K562 (cell line): Measurements from ENCODE around the gene TAC3. TPM values are rescaled to one million over a fixed set of nuclear protein-coding genes. Genes with fewer than 3 reads are reported as not detected.

Experiments used
- ARID1B ChIP-seq: fragments of 450-650 bp; IDR thresholded peaks from 2 replicates; pipeline ENCODE4 v1.6.1; 2016; ENCODE audit warnings: antibody characterized with exemption, mild to moderate bottlenecking, inconsistent platforms
- DACH1 ChIP-seq: fragments of 450-650 bp; IDR thresholded peaks from 2 replicates; pipeline ENCODE4 v1.6.1; 2018; ENCODE audit not compliant: partially characterized antibody
- MYC ChIP-seq, 2 experiments: fragments of 250-450 bp in 1 of 2; sonication (Bioruptor Pico) in 1 of 2; IDR thresholded peaks; 2 replicates each; pipeline versions ENCODE4 v1.5.1 to v1.6.1; 2012 to 2021; ENCODE audit warnings: low read depth in 2 of 2, borderline replicate concordance in 1 of 2, improper control_type of control experiment in 1 of 2, low read length in 1 of 2, mild to moderate bottlenecking in 1 of 2, moderate library complexity in 1 of 2
- NR3C1 ChIP-seq: sonication (generic); formaldehyde crosslinking; IDR thresholded peaks from 2 replicates; pipeline ENCODE4 v1.8.1; 2022; ENCODE audit warnings: missing genetic modification reagents
- NRF1 ChIP-seq, 2 experiments: fragments of 450-650 bp; IDR thresholded peaks in 1 of 2; conservative IDR thresholded peaks in 1 of 2; 2 replicates each; pipeline ENCODE4 v1.6.1; 2014; ENCODE audit warnings: mild to moderate bottlenecking in 2 of 2
- POLR2A ChIP-seq: fragments of 450-650 bp; conservative IDR thresholded peaks from 2 replicates; pipeline ENCODE4 v1.6.1; 2016
- SAP30 ChIP-seq: fragments of 200-600 bp; sonication (generic); IDR thresholded peaks from 2 replicates; pipeline ENCODE4 v1.6.1; 2012; ENCODE audit warnings: borderline replicate concordance, low read depth, mild to moderate bottlenecking, moderate library complexity, low read length, control low read depth, inconsistent platforms; ENCODE audit not compliant: insufficient read depth, poor library complexity, severe bottlenecking
- SIN3B ChIP-seq: fragments of 450-650 bp; IDR thresholded peaks from 2 replicates; pipeline ENCODE4 v1.6.1; 2017; ENCODE audit warnings: low read depth, mild to moderate bottlenecking, moderate library complexity
- ZFP30 ChIP-seq: fragments of 250-450 bp; sonication (Bioruptor Pico); IDR thresholded peaks from 2 replicates; pipeline ENCODE4 v1.8.0; 2022; ENCODE audit warnings: moderate library complexity, mild to moderate bottlenecking, inconsistent platforms, borderline replicate concordance
- ZNF23 ChIP-seq: fragments of 250-450 bp; sonication (Bioruptor Pico); IDR thresholded peaks from 2 replicates; pipeline ENCODE4 v1.4.0; 2020; ENCODE audit warnings: mild to moderate bottlenecking
- ZNF384 ChIP-seq: IDR thresholded peaks from 2 replicates; pipeline ENCODE4 v1.6.1; 2012; ENCODE audit warnings: low read depth, low read length, improper control_type of control experiment
- polyA plus RNA-seq, 8 experiments: library from polyadenylated mRNA; depleted of rRNA in 4 of 8; stranded (reverse) in 5 of 8; unstranded in 3 of 8; fragments of >200 nt; fragmentation: Nextera tagmentation in 2 of 8; fragmentation: Illumina TruSeq in 1 of 8; extraction: Ambion mirVana in 2 of 8; extraction: Trizol in 1 of 8; gene quantifications; 2 replicates each; pipeline versions ENCODE4 v1.2.1 to v1.2.3, GENCODE V29; 2011 to 2014; ENCODE audit warnings: inconsistent platforms in 1 of 8, missing spikeins in 1 of 8
- total RNA-seq, 7 experiments: library from RNA; depleted of rRNA in 6 of 7; stranded (reverse); fragments of >200 nt in 6 of 7; fragmentation: Illumina TruSeq in 2 of 7; extraction: Trizol in 2 of 7; gene quantifications; 2 replicates each; pipeline versions ENCODE4 v1.2.1 to v1.2.3, GENCODE V29; 2011 to 2021; ENCODE audit warnings: low replicate concordance in 1 of 7
- TF ChIP-seq, protein P1 (sequence below): fragments of 250-450 bp; sonication (Bioruptor Pico); IDR thresholded peaks from 2 replicates; pipeline ENCODE4 v1.8.0; 2022; ENCODE audit warnings: inconsistent platforms
- TF ChIP-seq, protein P2 (sequence below): fragments of 250-450 bp; sonication (Bioruptor Pico); IDR thresholded peaks from 2 replicates; pipeline ENCODE4 v1.5.1; 2021; ENCODE audit warnings: mild to moderate bottlenecking
- TF ChIP-seq, protein P3 (sequence below): fragments of 250-450 bp; sonication (Bioruptor Pico); IDR thresholded peaks from 2 replicates; pipeline ENCODE4 v1.5.0; 2020; ENCODE audit warnings: mild to moderate bottlenecking, borderline replicate concordance

Gene TAC3
- total and polyA plus RNA-seq, 9 of the 15 experiments (the other 6 are each of a cell fraction or from before 2014, with no cell fraction given) = 0.29 to 2.8 (median 1.4) TPM

DNA sequence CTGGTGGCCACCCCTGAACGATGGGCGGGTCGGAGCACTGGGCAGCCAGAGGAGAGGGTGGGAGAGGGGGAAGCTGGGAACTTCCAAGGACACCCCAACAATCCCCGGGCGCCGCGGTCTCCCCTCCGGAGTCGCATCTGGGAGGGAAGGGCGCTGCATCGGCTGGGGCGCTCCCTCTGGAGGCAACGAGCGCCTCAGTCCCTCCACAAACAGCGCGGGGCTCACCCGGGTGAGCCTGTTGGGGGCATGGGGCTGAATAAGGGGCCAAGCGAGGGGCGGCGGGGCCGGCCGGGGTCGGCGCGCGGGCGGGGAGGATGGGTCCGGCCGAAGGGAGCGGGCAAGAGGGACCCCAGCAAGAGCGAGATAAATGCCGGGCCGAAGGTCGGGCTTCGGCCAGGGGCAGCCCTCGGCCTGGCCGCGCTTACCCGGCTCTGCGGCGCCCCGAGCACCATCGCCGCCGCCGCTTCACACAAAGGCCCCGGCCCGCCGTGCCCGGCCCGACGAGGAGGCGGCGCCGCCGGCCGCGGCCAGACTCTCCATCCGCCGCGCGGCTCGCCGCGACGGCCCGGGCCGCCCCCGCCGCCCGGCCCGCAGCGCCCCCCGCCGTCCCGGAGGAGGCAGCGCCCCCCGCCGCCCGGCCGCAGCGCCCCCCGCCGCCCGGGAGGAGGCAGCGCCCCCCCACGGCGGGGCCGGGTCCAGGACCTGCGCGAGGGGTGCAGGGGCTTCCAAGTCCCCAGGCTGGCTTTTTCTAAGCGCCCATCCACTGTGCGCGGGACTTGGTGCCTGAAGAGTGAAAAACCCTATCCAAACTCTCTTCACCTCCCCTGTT, 10.1 kb downstream of the TAC3 start, which contains the start of gene ZBTB39 (continued):
- TF ChIP-seq, protein P1, sequence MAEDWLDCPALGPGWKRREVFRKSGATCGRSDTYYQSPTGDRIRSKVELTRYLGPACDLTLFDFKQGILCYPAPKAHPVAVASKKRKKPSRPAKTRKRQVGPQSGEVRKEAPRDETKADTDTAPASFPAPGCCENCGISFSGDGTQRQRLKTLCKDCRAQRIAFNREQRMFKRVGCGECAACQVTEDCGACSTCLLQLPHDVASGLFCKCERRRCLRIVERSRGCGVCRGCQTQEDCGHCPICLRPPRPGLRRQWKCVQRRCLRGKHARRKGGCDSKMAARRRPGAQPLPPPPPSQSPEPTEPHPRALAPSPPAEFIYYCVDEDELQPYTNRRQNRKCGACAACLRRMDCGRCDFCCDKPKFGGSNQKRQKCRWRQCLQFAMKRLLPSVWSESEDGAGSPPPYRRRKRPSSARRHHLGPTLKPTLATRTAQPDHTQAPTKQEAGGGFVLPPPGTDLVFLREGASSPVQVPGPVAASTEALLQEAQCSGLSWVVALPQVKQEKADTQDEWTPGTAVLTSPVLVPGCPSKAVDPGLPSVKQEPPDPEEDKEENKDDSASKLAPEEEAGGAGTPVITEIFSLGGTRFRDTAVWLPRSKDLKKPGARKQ (CRISPR knock-in tag) = no peak
- TF ChIP-seq SAP30 = no peak
- TF ChIP-seq SIN3B = peak; percentile 57; the same call in 1 of the 2 replicates
- TF ChIP-seq POLR2A = 0 out of 2 replicates have a peak, but pooled peaks have one; percentile 45
- no peak for TF ChIP-seq ZNF23 (CRISPR knock-in tag)
- no peak for TF ChIP-seq ARID1B
- TF ChIP-seq, protein P2, sequence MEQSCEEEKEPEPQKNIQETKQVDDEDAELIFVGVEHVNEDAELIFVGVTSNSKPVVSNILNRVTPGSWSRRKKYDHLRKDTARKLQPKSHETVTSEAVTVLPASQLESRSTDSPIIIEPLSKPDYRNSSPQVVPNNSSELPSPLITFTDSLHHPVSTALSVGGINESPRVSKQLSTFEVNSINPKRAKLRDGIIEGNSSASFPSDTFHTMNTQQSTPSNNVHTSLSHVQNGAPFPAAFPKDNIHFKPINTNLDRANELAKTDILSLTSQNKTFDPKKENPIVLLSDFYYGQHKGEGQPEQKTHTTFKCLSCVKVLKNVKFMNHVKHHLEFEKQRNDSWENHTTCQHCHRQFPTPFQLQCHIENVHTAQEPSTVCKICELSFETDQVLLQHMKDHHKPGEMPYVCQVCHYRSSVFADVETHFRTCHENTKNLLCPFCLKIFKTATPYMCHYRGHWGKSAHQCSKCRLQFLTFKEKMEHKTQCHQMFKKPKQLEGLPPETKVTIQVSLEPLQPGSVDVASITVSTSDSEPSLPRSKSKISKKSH = no peak
- TF ChIP-seq ZFP30 = no peak
- no peak for TF ChIP-seq ZNF384
- peak in 1 of 2 experiments; percentile 54; a peak in 2 of 4 replicates for TF ChIP-seq NRF1 (conservative IDR thresholded peaks at IDR 0.05 in 1 of 2, IDR thresholded peaks at IDR 0.05 in 1 of 2)
- TF ChIP-seq, protein P3, sequence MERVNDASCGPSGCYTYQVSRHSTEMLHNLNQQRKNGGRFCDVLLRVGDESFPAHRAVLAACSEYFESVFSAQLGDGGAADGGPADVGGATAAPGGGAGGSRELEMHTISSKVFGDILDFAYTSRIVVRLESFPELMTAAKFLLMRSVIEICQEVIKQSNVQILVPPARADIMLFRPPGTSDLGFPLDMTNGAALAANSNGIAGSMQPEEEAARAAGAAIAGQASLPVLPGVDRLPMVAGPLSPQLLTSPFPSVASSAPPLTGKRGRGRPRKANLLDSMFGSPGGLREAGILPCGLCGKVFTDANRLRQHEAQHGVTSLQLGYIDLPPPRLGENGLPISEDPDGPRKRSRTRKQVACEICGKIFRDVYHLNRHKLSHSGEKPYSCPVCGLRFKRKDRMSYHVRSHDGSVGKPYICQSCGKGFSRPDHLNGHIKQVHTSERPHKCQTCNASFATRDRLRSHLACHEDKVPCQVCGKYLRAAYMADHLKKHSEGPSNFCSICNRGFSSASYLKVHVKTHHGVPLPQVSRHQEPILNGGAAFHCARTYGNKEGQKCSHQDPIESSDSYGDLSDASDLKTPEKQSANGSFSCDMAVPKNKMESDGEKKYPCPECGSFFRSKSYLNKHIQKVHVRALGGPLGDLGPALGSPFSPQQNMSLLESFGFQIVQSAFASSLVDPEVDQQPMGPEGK = no peak
- no peak for TF ChIP-seq MYC (IDR thresholded peaks at IDR 0.05; ENCODE audit: low read depth, low read length)
- TF ChIP-seq MYC (CRISPR knock-in tag; IDR thresholded peaks at IDR 0.05; ENCODE audit: borderline replicate concordance, low read depth) = no peak
- no peak for TF ChIP-seq DACH1
- no peak for TF ChIP-seq NR3C1 (CRISPR knock-in tag)
